ENCODE results near the gene HLF.

The HLF gene

GRCh38 chr17:55366020-55366481 is 101.3 kb downstream of the HLF start:
- DNase-seq: no peak

- DNase-seq: no peak
Observed at GRCh38 chr17:55368706-55369105, 103.9 kb downstream of the HLF start.

Data from NK-92 treated with Interleukin-12 subunit alpha and Interleukin-12 subunit beta, amount 100 ng/mL, for 24 hours (cell line).